NCI-H128 (cell line): ENCODE measurements around the gene LPP.

Experiments
- DNase-seq: peaks from one replicate; lab custom pipeline; 2025; ENCODE audit not compliant: unreplicated experiment; lab: John Stamatoyannopoulos, UW

Gene LPP

GRCh38 chr3:188194332-188194731 is 40.4 kb downstream of the LPP start:
- DNase-seq, result no peak

GRCh38 chr3:188196232-188196990 is 42.5 kb downstream of the LPP start:
- no peak for DNase-seq

- DNase-seq, result no peak
These were observed 43.5 kb downstream of the LPP start for GRCh38 chr3:188197388-188197847.

GRCh38 chr3:188198001-188198400 is 44.0 kb downstream of the LPP start:
- no peak for DNase-seq

GRCh38 chr3:188198760-188199327 is 44.9 kb downstream of the LPP start:
- no peak for DNase-seq

GRCh38 chr3:188199386-188199785 is 45.4 kb downstream of the LPP start:
- DNase-seq, result no peak

GRCh38 chr3:188200481-188200880 is 46.5 kb downstream of the LPP start:
- DNase-seq, result no peak

GRCh38 chr3:188202358-188203138 is 48.6 kb downstream of the LPP start:
- DNase-seq, result no peak

- no peak for DNase-seq
These were observed 50.6 kb downstream of the LPP start for GRCh38 chr3:188204526-188204925.

- no peak for DNase-seq
These were observed 52.0 kb downstream of the LPP start for GRCh38 chr3:188205992-188206416.

GRCh38 chr3:188206787-188207186 is 52.8 kb downstream of the LPP start:
- DNase-seq, result no peak

- DNase-seq, result no peak
These were observed 54.1 kb downstream of the LPP start for GRCh38 chr3:188207941-188208515.

GRCh38 chr3:188208516-188208981 is 54.6 kb downstream of the LPP start:
- DNase-seq, result no peak

GRCh38 chr3:188209034-188209433 is 55.1 kb downstream of the LPP start:
- DNase-seq, result no peak

GRCh38 chr3:188209740-188210139 is 55.8 kb downstream of the LPP start:
- DNase-seq, result no peak

GRCh38 chr3:188211476-188211875 is 57.5 kb downstream of the LPP start:
- no peak for DNase-seq

GRCh38 chr3:188212308-188212969 is 58.5 kb downstream of the LPP start:
- DNase-seq, result no peak

- DNase-seq, result no peak
These were observed 60.5 kb downstream of the LPP start for GRCh38 chr3:188214442-188214841.

GRCh38 chr3:188215129-188215528 is 61.2 kb downstream of the LPP start:
- DNase-seq, result no peak

GRCh38 chr3:188217011-188217463 is 63.1 kb downstream of the LPP start:
- DNase-seq, result no peak

- no peak for DNase-seq
These were observed 63.8 kb downstream of the LPP start for GRCh38 chr3:188217726-188218125.
